NOMO-1 (cell line): ENCODE results near the gene SLC7A7.
A peak's percentile ranks its signal among the peaks of the same experiment; 100 is the strongest.
"Not testable (repeated sequence)": the region's sequence is repeated elsewhere in the genome, so short reads cannot be mapped to it uniquely, and the experiment has no call there.

Experiments
- DNase-seq, 2 experiments: peaks; one replicate each; lab custom pipeline; 2025; ENCODE audit not compliant: unreplicated experiment in 2 of 2; lab: John Stamatoyannopoulos, UW

The SLC7A7 gene

GRCh38 chr14:22814941-22815713 lies at the start of gene SLC7A7:
SLC7A7 (minus strand) TSS chr14:22815435; CDS start chr14:22813398, 2,037 bp downstream.
- DNase-seq, result peak; percentile 60 to 71

GRCh38 chr14:22864979-22865378 lies 49.7 kb upstream of the SLC7A7 start:
- no peak for DNase-seq

DNA sequence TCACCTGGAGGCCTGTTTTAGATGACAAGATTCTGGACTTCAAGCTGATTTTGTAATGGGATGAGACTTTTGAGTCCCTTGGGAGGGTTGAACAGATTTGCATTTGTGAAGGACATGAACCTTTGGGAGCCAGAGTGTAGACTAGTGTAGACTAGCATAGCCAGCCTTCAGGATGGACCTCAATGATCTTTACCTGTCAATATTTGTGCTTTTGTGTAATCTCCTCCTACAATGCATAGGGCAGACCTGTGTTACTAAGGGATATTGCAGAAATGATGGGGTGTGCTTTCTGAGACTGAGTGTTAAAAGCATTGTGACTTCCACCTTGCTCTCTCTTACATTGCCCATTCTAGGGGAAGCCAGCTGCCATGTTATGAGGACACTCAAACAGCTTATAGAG lies 46.4 kb upstream of the SLC7A7 start:
- DNase-seq, result no peak

DNA sequence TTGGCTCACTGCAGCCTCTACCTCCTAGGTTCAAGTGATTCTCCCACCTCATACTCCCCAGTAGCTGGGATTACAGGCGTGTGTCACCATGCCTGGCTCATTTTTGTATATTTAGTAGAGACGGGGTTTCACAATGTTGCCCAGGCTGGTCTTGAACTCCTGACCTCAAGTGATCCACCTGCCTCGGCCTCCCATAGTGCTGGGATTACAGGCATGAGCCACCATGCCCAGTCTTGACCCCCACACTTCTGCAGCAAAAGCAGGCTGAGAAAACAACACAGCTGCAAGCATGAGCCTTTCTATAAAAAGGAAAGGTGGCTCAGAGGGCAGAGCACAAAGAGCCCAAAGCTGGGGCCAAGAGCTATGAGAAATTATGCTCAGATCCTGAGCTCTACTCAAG lies 45.1 kb upstream of the SLC7A7 start:
- DNase-seq, result not testable (repeated sequence)

DNA sequence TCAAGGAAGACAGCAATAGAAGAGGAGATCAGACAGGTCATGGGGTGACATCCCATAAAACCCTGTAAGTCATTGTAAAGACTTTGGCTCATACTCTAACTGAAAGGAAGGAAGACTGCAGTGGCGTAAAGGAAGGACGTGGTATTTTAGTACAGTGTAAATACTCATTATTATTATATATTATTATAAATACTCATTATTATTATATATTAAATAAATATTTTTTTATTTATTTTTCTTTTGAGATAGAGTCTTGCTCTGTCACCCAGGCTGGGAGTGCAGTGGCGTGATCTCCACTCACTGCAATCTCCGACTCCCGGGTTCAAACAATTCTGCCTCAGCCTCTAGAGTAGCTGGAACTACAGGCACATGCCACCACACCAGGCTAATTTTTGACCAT lies 41.2 kb upstream of the SLC7A7 start:
- no peak for DNase-seq

DNA sequence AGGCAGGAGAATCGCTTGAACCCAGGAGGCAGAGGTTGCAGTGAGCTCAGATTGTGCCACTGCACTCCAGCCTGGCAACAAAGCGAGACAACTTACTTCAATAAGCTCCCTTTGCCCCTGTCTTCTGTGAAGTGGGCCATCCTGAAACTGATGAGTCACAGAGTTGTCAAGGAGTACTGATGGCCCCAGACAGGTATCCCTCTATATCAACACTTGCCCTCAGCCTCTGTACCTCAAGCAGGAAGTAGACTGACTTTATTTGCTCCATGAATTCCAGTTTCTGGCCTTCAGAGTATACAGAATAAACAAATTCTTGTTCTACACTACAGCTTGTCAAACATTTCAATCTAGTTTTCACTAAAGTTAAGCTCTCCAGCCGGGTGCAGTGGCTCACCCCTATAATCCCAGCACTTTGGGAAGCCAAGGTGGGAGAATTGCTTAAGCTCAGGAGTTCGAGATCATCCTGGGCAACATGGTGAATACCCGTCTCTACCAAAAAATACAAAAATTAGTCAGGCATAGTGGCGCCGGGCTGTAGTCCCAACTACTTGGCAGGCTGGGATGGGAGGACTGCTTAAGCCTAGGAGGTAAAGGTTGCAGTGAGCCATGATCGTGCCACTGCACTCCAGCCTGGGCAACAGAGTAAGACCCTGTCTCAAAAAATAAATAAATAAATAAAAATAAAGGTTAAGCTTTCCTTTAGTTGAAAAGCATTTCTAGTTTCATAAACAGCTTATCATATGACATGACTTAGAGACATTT lies 39.9 kb upstream of the SLC7A7 start:
- DNase-seq, result no peak

GRCh38 chr14:22854296-22854695 lies 39.1 kb upstream of the SLC7A7 start:
- DNase-seq, result not testable (repeated sequence)

GRCh38 chr14:22852940-22853767 lies 37.9 kb upstream of the SLC7A7 start:
- peak; percentile 60 to 77 for DNase-seq

DNA sequence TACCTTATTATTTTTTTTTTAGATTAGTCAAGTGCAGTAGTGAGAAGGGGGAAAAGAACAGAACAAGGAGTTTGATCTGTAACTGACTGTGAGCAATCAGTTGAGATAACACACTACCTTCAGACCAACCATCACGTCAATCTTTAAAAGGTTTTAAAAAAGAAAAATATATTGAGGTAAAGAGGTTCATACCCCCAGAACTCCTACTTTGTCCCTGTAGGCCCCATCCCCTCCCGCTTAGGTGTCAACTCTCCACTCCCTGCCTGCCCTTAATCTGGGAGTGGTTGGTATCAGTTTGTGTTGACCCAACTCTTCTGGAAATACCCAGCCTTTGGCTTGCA lies 37.3 kb upstream of the SLC7A7 start:
- DNase-seq, result no peak

DNA sequence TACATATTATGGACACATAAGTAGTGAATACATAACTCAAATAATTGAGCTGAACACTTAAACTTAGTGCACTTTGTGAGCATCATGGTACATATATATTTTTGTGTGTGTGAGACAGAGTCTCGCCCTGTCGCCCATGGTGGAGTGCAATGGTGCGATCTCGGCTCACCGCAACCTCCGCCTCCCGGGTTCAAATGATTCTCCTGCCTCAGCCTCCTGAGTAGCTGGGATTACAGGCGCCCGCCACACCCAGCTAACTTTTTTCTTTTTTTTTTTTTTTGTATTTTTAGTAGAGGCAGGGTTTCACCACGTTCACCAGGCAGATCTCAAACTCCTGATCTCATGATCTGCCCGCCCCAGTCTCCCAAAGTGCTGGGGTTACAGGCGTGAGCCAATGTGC lies 36.9 kb upstream of the SLC7A7 start:
- DNase-seq, result not testable (repeated sequence)

- peak; percentile 51 to 60 for DNase-seq
Observed at GRCh38 chr14:22850944-22851764, 35.9 kb upstream of the SLC7A7 start.

DNA sequence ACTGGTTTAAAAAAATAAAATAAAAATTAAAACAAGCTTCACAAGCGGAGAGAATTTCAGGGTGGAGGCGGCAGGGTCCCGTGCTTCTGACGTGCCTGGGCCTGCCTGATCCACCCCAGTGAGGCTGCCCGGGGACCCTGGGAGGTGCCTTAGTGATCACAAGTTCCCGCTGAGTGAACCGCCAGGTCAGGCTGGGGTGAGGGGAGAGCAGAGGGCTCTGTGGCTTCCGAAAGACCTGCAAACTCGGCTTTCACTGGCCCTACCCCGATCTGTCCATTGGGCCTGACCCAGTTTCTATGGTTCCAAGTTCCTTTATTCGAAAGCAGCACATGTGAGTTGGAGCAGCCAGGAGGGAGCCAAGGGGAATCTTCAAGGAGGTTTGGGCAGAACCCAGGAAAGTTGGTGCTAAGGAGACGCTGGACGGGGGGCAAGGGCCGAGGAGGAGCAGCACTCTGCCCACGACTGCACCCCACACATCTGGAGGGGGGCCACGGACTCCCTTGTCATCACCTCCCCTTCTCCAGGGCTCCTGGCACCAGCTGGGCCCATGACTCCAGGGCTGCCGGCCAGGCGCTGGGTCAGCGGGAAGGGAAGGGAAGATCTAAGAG lies 34.1 kb upstream of the SLC7A7 start:
- no peak for DNase-seq

DNA sequence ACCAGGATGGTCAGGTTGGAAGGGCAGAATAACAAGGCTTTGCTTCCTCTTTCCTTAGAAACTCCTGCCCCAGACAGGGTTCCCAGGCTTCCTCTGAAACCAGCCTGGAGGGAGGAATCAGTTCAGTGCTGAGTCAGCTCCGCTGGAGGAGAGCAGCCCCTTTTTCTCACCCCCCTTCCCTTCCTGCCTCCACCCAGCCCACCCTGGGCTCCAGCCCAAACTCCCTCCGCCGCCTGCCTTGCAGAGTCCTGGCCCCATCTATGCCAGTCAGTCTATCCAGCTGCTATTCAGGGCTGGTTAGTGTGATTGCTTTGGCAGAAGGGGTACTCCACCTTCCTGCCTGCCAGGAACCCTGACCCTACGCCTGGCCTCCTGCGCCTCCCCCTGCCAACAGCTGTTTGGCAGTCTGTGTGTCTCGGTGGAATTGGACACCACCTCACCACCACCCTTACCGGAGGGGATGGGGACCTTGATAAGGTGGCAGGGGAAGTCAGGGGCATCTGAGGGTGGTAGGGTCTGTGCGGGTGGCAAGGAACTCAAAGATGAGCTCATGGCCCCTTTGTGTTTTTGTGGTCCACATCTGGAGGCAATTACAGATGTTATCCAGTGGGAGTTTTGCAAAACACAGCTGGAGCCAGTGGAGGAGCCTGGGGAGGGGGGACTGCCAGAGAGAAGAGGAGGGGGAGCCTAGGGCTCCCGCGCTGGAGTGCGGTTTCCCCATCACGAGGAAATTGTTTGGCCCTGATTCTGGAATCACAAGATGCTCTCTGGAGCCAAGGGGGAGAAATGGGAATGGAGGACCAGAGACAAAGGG lies 33.3 kb upstream of the SLC7A7 start:
- no peak for DNase-seq

GRCh38 chr14:22847661-22848341 lies 32.6 kb upstream of the SLC7A7 start:
- DNase-seq, result no peak

DNA sequence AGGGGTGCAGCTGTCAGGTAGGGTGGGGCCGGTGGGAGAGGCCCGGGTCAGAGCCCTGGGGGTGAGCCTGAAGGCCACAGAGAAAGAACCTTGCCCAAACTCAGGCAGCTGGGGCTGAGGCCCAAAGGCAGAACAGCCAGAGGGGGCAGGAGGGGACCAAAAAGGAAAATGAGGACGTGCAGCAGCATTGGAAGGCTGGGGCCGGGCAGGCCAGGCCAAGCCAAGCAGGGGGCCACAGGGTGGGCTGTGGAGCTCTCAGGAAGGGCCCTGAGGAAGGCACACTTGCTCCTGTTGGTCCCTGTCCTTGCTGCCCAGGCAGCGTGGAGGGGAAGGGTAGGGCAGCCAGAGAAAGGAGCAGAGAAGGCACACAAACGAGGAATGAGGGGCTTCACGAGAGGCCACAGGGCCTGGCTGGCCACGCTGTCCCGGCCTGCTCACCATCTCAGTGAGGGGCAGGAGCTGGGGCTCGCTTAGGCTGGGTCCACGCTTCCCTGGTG lies 31.6 kb upstream of the SLC7A7 start:
- no peak for DNase-seq

- DNase-seq, result no peak
Observed at GRCh38 chr14:22845821-22846625, 30.8 kb upstream of the SLC7A7 start.

DNA sequence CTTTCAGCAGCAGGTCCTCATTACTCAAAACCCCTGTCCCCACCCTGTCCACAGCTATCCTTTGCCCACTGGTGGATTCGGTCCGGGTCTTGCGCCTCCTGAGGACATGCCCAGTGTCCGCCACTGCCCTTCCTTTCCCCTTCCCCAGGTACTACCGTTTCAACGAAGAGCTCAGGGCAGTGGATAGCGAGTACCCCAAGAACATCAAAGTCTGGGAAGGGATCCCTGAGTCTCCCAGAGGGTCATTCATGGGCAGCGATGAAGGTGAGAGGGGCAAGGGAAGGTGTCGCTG lies 29.8 kb upstream of the SLC7A7 start:
- no peak for DNase-seq
